ENCODE measurements around the gene IHH. TPM values are rescaled to one million over a fixed set of nuclear protein-coding genes. Genes with fewer than 3 reads are reported as not detected.
A peak's percentile ranks its signal among the peaks of the same experiment; 100 is the strongest.

IHH gene
- total and polyA plus RNA-seq, 8 donors, result 0.58 to 59.1 (median 11.2) TPM

- TF ChIP-seq CTCF (IDR thresholded peaks at IDR 0.05) (no peak), EP300 (IDR thresholded peaks at IDR 0.05) (no peak), POLR2A (IDR thresholded peaks at IDR 0.05) (no peak), POLR2AphosphoS5 (IDR thresholded peaks at IDR 0.05) (no peak)
- H3K4me1 ChIP-seq, result peaks cover 15 to 46% (median 31%) of the 10 kb centered on the region in 4 donors
- no peak overlapping the region for H3K27ac ChIP-seq
- no peak for DNase-seq
- intact Hi-C loops (cut with DNase I; ENCODE audit: low total_unique reads), result no loop called here
- 72 to 89% (median 82%) methylated on average over 3 of the region's 3 CpGs for WGBS, 5 donors
- H3K27me3 ChIP-seq, result no peaks in the 10 kb centered on the region
- H3K4me3 ChIP-seq, result no peak overlapping the region
- no peaks in the 10 kb centered on the region for H3K36me3 ChIP-seq
- H3K9me3 ChIP-seq, result no peaks in the 10 kb centered on the region
Measured at GRCh38 chr2:219106251-219106650, 45.5 kb upstream of the IHH start.

GRCh38 chr2:219104107-219105035, 43.6 kb upstream of the IHH start:
- peaks cover 8 to 27% (median 15%) of the 10 kb centered on the region in 4 donors for H3K4me1 ChIP-seq
- no peaks in the 10 kb centered on the region for H3K36me3 ChIP-seq
- TF ChIP-seq CTCF (IDR thresholded peaks at IDR 0.05), result peak in 5 of 7 experiments; percentile 57 to 77 (median 67)
- TF ChIP-seq EP300 (IDR thresholded peaks at IDR 0.05), result no peak
- no peak overlapping the region for H3K27ac ChIP-seq
- H3K27me3 ChIP-seq, result no peaks in the 10 kb centered on the region
- no peak for DNase-seq
- intact Hi-C loops (cut with DNase I; ENCODE audit: low total_unique reads), result no loop called here
- no peak overlapping the region for H3K4me3 ChIP-seq
- 74 to 76% (median 76%) methylated on average over 4 of the region's 4 CpGs for WGBS, 5 donors
- no peaks in the 10 kb centered on the region for H3K9me3 ChIP-seq

GRCh38 chr2:219099329-219099728, 38.6 kb upstream of the IHH start:
- Histone ChIP-seq H3K4me1 (peaks cover 0 to 4% (median 0%) of the 10 kb centered on the region in 4 donors), H3K36me3 (peaks cover 0 to 7% (median 2%) of the 10 kb centered on the region in 4 donors), H3K27ac (no peak overlapping the region), H3K27me3 (no peaks in the 10 kb centered on the region), H3K9me3 (no peaks in the 10 kb centered on the region), H3K4me3 (no peak overlapping the region)
- DNase-seq, result no peak
- TF ChIP-seq EP300 (IDR thresholded peaks at IDR 0.05), result no peak
- no peak for TF ChIP-seq CTCF (IDR thresholded peaks at IDR 0.05)
- no peak for TF ChIP-seq POLR2A (IDR thresholded peaks at IDR 0.05)
- intact Hi-C loops (cut with DNase I; ENCODE audit: low total_unique reads), result no loop called here
- 83 to 100% (median 94%) methylated on average over 1 of the region's 1 CpG for WGBS, 5 donors

DNA sequence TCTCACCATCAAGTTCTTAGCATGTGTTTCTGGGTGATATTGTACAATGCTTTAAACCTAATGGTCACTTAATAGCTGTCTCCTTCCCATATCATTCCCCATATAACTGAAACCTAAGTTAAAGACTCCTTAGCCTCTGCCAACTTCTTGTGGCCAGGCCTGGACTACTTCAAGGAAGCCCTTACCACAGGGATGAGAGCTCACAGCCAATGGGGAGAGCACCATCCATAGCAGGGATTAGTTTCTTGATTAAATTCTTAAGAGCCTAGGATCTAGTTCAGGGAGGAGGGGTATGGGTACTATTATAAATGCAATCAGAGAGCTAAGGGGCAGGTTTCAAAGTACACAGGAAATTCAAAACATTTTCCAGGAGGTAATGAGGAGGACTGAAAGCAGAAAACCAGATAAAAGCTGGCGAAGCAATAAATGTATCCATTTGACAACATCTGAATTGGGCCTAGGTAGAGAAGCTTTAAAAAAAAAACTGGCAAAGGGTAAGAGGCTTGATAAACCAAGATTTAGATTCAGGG, 34.8 kb upstream of the IHH start:
- H3K9me3 ChIP-seq, result no peaks in the 10 kb centered on the region
- H3K27ac ChIP-seq, result no peak overlapping the region
- no peak overlapping the region for H3K4me3 ChIP-seq
- no peak for DNase-seq
- H3K4me1 ChIP-seq, result peaks cover 0 to 7% (median 0%) of the 10 kb centered on the region in 4 donors
- TF ChIP-seq EP300 (IDR thresholded peaks at IDR 0.05) (no peak), POLR2AphosphoS5 (IDR thresholded peaks at IDR 0.05) (no peak), POLR2A (IDR thresholded peaks at IDR 0.05) (no peak), CTCF (IDR thresholded peaks at IDR 0.05) (no peak)
- WGBS, 5 donors, result 40 to 76% (median 53%) methylated on average over 1 of the region's 1 CpG
- no peaks in the 10 kb centered on the region for H3K27me3 ChIP-seq
- intact Hi-C loops (cut with DNase I; ENCODE audit: low total_unique reads), result no loop called here
- peaks cover 0 to 7% (median 2%) of the 10 kb centered on the region in 4 donors for H3K36me3 ChIP-seq

Data from stomach (tissue), 9 donors.